Measurements from ENCODE around the gene NR2F1-AS1. TPM values are rescaled to one million over a fixed set of nuclear protein-coding genes. Genes with fewer than 3 reads are reported as not detected.

Gene NR2F1-AS1
- total and polyA plus RNA-seq, 2 of the 4 experiments (the other 2 are of a cell fraction), result 12.5 to 12.8 TPM

- no peak overlapping the region for H2AK5ac ChIP-seq (ENCODE audit: low read depth, low read length)
- H4K5ac ChIP-seq (ENCODE audit: low read depth, low read length), result no peak overlapping the region
- dilution Hi-C loops (cut with HindIII; ENCODE audit: low sequenced_read_pairs, unreplicated experiment), result no loop called here
- WGBS, 2 experiments (ENCODE audit: extremely low coverage in 2 of 2, insufficient read length in 1 of 2), result no CpG with 5 or more reads among the region's 2 CpGs
- H2BK5ac ChIP-seq (ENCODE audit: low read depth, low read length, poor library complexity, severe bottlenecking), result no peak overlapping the region
- intact Hi-C loops (cut with micrococcal nuclease), result loop anchor here (10.0 kb wide), 1 partner anchor 269 kb away; no protein-coding TSS in a partner anchor
- in situ Hi-C loops (cut with MboI; ENCODE audit: low sequenced_read_pairs), result no loop called here
- H2BK15ac ChIP-seq (ENCODE audit: low read depth, low read length), result no peak overlapping the region
- no peak overlapping the region for H2BK120ac ChIP-seq (ENCODE audit: low read depth, low read length)
- ATAC-seq (ENCODE audit: low read depth) (no peak), DNase-seq (no peak)
- no peak for TF ChIP-seq MXI1 (IDR thresholded peaks at IDR 0.05; ENCODE audit: borderline replicate concordance, low read depth, low read length)
- TF ChIP-seq BHLHE40 (IDR thresholded peaks at IDR 0.05; ENCODE audit: low read depth, low read length), result no peak
- no peak for TF ChIP-seq USF2 (IDR thresholded peaks at IDR 0.05; ENCODE audit: low read depth, low read length)
- no peak overlapping the region for H2AFZ ChIP-seq (replicated peaks; ENCODE audit: low read length, poor library complexity)
- no peaks in the 10 kb centered on the region for H3K79me1 ChIP-seq (ENCODE audit: low read depth in 1 of 2, low read length in 2 of 2)
- no peak overlapping the region for H4K91ac ChIP-seq (ENCODE audit: insufficient read depth, low read depth, low read length)
- POLR2A ChIA-PET (ENCODE audit: unreplicated experiment), result no interaction called here
- no peak overlapping the region for H3K56ac ChIP-seq (ENCODE audit: extremely low read depth, insufficient read depth, low read length)
- no peak overlapping the region for H3K14ac ChIP-seq (replicated peaks; ENCODE audit: low read depth, low read length)
- H2BK20ac ChIP-seq (ENCODE audit: low read depth, low read length), result no peak overlapping the region
- H3K4me2 ChIP-seq (ENCODE audit: low read depth, low read length), result no peak overlapping the region
- H3K4me3 ChIP-seq (ENCODE audit: insufficient read depth, low read depth, low read length), result no peak overlapping the region
- no peak overlapping the region for H3K27ac ChIP-seq (ENCODE audit: insufficient read depth, low read length)
- no peak overlapping the region for H3K18ac ChIP-seq (ENCODE audit: low read depth, low read length)
- H3K9me1 ChIP-seq (ENCODE audit: insufficient read depth, low read length), result no peaks in the 10 kb centered on the region
- no peaks in the 10 kb centered on the region for H4K20me1 ChIP-seq (ENCODE audit: insufficient read depth, low read length)
- H3K23ac ChIP-seq (ENCODE audit: low read depth, low read length), result no peak overlapping the region
- no peaks in the 10 kb centered on the region for H3K27me3 ChIP-seq (ENCODE audit: control insufficient read depth, insufficient read depth, low read length)
- no peaks in the 10 kb centered on the region; the same call in 1 of the 2 replicates for H3K4me1 ChIP-seq (ENCODE audit: control insufficient read depth, insufficient read depth, low read length)
- H3K36me3 ChIP-seq (ENCODE audit: control insufficient read depth, insufficient read depth, low read length), result no peaks in the 10 kb centered on the region
- no peak overlapping the region for H3K9ac ChIP-seq (ENCODE audit: low read depth, low read length)
- H3K9me3 ChIP-seq (ENCODE audit: control insufficient read depth, insufficient read depth, low read length), result peaks cover 3% of the 10 kb centered on the region; the same call in 1 of the 2 replicates
- no peak overlapping the region for H4K8ac ChIP-seq (ENCODE audit: low read depth in 2 of 2, low read length in 2 of 2)
- no peak overlapping the region for H3K4ac ChIP-seq (ENCODE audit: low read depth, low read length)
- CTCF ChIA-PET, result no interaction called here
- BruUV-seq (replicated peaks), result no TSS peak
- no peak overlapping the region for H2AK9ac ChIP-seq (replicated peaks; ENCODE audit: low read depth, low read length, poor library complexity)
Measured at GRCh38 chr5:93403141-93403928, 177.7 kb downstream of the NR2F1-AS1 start.

Data from IMR-90 (cell line).